Erythroblast (primary cell): ENCODE measurements around the gene XRCC5.

Experiments
- DNase-seq, 2 experiments: peaks; one replicate each; lab custom pipeline; 2025; lab: John Stamatoyannopoulos, UW
- GATA1 ChIP-seq: IDR thresholded peaks from 2 replicates; pipeline ENCODE4 v1.6.1; 2011; ENCODE audit warnings: low read depth, mild to moderate bottlenecking, control low read depth, low read length, moderate library complexity
- POLR2A ChIP-seq: IDR thresholded peaks from 2 replicates; pipeline ENCODE4 v1.6.1; 2011; ENCODE audit warnings: mild to moderate bottlenecking, low read length

Gene XRCC5

DNA sequence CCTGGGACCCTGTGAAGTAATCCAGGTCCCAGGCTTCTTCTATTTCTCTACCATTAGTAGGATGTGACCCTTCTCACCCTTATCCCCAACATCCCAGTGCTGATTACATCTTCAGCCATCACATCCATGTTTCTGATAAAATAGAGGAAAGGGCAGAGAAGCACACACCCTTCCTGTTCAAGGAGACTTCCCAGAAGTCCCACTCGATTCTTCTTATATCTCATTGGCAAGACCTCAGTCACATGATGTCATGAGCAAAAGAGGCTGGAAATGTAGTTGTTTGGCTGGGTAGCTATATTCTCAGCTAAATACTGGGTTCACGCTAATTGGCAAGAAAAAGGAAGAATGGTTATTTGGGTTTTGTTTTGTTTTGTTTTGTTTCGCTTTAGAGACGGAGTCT, 8.0 kb upstream of the XRCC5 start:
- TF ChIP-seq POLR2A (no peak), GATA1 (no peak)
- no peak for DNase-seq

GRCh38 chr2:216103213-216103612, 5.9 kb upstream of the XRCC5 start:
- TF ChIP-seq POLR2A (no peak), GATA1 (no peak)
- DNase-seq: peak; percentile 14 to 48

DNA sequence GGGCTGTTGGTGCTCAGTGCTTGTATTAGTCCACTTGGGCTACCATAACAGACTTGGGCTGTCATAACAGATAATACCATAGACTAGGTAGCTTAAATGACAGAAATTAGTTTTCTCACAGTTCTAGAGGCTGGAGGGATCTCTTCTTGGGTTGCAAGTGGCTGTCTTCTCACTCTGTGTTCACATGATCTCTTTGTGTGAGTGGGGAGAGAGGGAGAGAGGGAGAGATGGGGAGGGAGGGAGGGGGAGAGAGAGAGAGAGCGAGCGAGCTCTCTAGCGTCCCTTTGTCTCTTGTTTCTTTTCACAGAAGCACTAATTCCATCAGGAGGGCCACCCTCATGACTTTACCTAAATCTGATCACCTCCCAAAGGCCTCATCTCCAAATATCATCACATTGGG, 4.5 kb upstream of the XRCC5 start:
- DNase-seq: no peak
- no peak for TF ChIP-seq POLR2A
- no peak for TF ChIP-seq GATA1

GRCh38 chr2:216107320-216107719, 1.8 kb upstream of the XRCC5 start:
- TF ChIP-seq GATA1 (no peak), POLR2A (no peak)
- DNase-seq: no peak

DNA sequence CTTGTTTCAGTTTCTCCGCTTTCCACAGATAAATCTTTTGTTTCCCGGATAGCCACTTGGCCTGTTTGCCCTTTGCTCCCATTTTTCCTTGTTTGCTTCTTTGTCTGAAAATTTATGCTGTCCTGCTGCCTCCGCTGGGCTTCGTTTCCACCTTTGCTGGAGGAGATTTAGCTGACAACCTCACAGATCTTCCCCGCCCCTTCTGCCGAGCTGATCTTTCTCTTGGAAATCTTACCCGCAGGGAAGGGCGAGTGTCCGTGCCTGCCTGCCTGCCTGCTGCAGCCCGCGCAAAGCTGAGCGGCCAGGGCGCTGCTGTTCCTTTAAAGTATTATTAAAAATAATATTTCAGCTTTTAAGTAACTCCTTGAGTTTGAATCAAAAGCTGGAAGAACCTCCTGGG, 1.4 kb upstream of the XRCC5 start:
- TF ChIP-seq GATA1 (no peak), POLR2A (no peak)
- no peak for DNase-seq

DNA sequence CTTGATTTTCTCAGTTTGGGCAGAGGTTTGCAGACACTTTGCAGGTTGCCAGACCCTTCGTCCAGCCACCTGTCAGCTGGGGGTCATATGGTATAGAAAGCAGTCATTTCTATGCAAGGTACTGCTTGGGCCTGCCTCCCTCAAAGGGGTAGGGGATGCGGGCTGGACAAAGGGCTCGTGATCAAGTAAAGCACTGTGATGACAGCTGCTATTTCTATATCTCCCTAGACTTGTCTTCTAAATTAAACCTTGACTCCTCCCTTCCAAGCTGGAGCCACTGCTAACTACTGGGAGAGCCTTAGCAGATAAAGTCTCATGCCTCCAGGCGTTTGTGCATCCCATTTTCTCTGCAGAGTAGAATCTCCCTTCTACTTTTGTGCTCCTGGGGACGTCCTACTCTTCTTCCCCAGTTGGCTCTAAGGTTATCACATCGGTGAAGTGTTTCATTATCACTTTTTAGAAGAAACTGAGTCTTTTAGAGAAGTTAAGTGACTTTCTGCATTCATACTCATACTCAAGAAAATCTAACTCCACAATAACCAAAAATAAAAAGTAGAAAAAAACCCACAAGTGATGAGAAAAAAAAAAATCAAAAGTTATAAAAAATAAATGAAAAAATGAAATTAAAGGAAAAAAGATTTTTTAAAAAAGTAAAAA, 710 bp upstream of the XRCC5 start:
- peak; percentile 28 to 47 for DNase-seq
- TF ChIP-seq GATA1: no peak
- no peak for TF ChIP-seq POLR2A

DNA sequence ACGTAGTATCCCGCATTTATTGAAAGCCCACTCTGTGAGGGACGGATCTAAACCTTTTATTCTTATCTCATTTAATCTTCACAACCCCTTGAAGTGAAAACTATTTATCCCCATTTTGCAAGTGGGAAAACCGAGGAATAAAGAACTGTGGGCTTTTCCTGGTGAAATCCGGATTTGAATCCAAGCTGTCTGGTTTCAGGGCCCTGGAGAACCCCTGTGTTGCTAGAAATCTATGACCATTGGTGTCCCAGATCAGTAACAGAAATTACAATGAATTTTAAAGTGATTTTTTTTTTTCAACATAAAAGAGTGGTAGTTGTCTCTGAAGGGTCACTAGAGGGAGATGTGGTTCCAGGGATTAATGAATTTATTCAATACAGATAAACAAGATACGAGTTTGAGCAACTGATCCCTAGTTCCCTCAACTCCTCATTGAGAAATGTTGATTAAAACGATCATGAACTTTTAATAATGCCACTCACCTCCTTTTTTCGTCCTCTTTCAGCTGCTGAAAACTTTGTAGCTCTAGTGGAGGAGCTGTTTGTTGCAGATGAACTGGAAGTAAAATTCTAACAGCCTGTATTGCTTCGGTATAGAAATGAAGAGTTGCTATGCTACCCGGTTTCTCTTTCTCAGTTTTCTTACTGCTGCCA, 940 bp downstream of the XRCC5 start:
- TF ChIP-seq POLR2A: no peak
- TF ChIP-seq GATA1: no peak
- peak; percentile 67 to 72 for DNase-seq

DNA sequence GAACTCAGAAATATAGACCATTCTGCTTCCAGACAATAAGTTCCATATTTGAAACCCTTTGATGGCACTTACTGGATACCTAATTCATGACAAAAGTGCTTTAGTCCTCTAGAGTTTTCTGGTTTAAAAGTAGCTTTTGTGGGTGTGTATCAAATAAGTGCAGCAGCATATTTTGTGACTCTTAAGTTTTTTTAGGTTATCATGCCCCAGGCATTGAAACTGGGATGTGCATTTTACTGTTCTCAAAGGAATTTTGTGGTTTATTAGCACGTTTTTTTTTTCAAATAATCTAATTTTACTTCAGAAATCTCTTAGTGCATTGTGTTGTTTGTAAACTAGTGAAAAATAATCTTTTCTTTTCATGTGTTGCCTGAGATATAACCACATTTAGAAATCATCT, 1.5 kb downstream of the XRCC5 start:
- no peak for DNase-seq
- TF ChIP-seq GATA1 (no peak), POLR2A (no peak)

- TF ChIP-seq GATA1 (no peak), POLR2A (no peak)
- no peak for DNase-seq
Observed at GRCh38 chr2:216111122-216111521, 2.0 kb downstream of the XRCC5 start.

- TF ChIP-seq POLR2A (no peak), GATA1 (no peak)
- DNase-seq: no peak
Observed at GRCh38 chr2:216112926-216113325, 3.8 kb downstream of the XRCC5 start.

DNA sequence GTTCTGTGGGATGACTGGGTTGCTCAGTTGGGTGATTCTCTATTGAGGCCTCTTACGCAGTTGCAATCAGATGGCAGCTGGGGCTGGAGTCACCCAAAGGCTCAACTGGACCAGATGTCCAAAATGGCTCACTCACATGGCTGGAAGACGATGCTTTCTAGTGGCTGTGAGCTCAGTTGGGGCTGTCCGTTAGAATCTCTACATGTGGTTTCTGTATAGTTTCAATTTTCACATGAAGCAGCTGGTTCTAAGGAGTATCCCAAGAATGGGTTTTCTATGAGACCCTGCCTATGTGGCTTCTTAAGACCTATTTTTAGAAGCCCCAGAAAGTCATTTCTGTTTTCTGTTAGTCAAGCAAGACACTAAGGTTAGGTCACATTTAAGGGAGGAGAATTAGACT, 4.4 kb downstream of the XRCC5 start:
- no peak for DNase-seq
- TF ChIP-seq POLR2A (no peak), GATA1 (no peak)

GRCh38 chr2:216114382-216114713, 5.2 kb downstream of the XRCC5 start:
- DNase-seq: no peak
- TF ChIP-seq GATA1 (no peak), POLR2A (no peak)

- DNase-seq: peak; percentile 99
- peak; percentile 55 for TF ChIP-seq POLR2A
- TF ChIP-seq GATA1: no peak
Observed at GRCh38 chr2:216114714-216115531, 5.8 kb downstream of the XRCC5 start.

- DNase-seq: no peak
- TF ChIP-seq GATA1 (no peak), POLR2A (no peak)
Observed at GRCh38 chr2:216116418-216116817, 7.3 kb downstream of the XRCC5 start.
